Measurements from ENCODE around the gene TRIM29. TPM values are rescaled to one million over a fixed set of nuclear protein-coding genes. Genes with fewer than 3 reads are reported as not detected.

Gene TRIM29
- total RNA-seq, 1 experiment from 2014 or later, result 38.5 TPM

GRCh38 chr11:120168108-120168959, 30.4 kb upstream of the TRIM29 start:
- ChIA-PET CTCF (interaction anchor here (0.6 to 0.8 kb wide), 4 partner anchors 35 to 534 kb away, joined by 3 read pairs; no protein-coding TSS in a partner anchor), POLR2A (ENCODE audit: unreplicated experiment) (interaction anchor here (0.6 kb wide), 1 partner anchor 11 kb away, joined by 3 read pairs; no protein-coding TSS in a partner anchor)
- Histone ChIP-seq H3K9me3 (ENCODE audit: low read length) (no peaks in the 10 kb centered on the region), H3F3A (ENCODE audit: low read length, unreplicated experiment) (no peaks in the 10 kb centered on the region), H3K27me3 (ENCODE audit: low read length) (peaks cover 5% of the 10 kb centered on the region; the same call in 1 of the 2 replicates), H3K27ac (ENCODE audit: low read length) (no peak overlapping the region), H3K79me2 (ENCODE audit: low read length) (no peaks in the 10 kb centered on the region), H4K20me1 (ENCODE audit: low read length) (no peaks in the 10 kb centered on the region), H3K4me1 (ENCODE audit: insufficient read depth, low read length) (peaks cover 8% of the 10 kb centered on the region), H3K36me3 (ENCODE audit: low read depth, low read length) (no peaks in the 10 kb centered on the region), H3K9me2 (replicated peaks; ENCODE audit: low read length) (no peaks in the 10 kb centered on the region), H3K4me2 (ENCODE audit: low read length) (peak overlapping the region; percentile 84), H3K4me3 (ENCODE audit: low read length) (peak overlapping the region; percentile 65), H2AFZ (ENCODE audit: low read length) (peak overlapping the region; percentile 82), H3K9ac (ENCODE audit: low read length) (peak overlapping the region; percentile 41)
- intact Hi-C loops (cut with micrococcal nuclease), result no loop called here
- DNase-seq (no peak), ATAC-seq (no peak)
- BruUV-seq (replicated peaks), result no TSS peak
- TF ChIP-seq EZH2phosphoT487 (IDR thresholded peaks at IDR 0.05; ENCODE audit: borderline replicate concordance, low read length) (no peak), EZH2 (IDR thresholded peaks at IDR 0.05; ENCODE audit: low read length, unreplicated experiment) (no peak), CTCF (conservative IDR thresholded peaks at IDR 0.05; ENCODE audit: low read depth, low read length) (no peak)

GRCh38 chr11:120167659-120168058, 29.7 kb upstream of the TRIM29 start:
- Histone ChIP-seq H3K4me2 (ENCODE audit: low read length) (no peak overlapping the region), H3K36me3 (ENCODE audit: low read depth, low read length) (no peaks in the 10 kb centered on the region), H3K9me2 (replicated peaks; ENCODE audit: low read length) (no peaks in the 10 kb centered on the region), H3K27ac (ENCODE audit: low read length) (no peak overlapping the region), H3K9ac (ENCODE audit: low read length) (no peak overlapping the region), H2AFZ (ENCODE audit: low read length) (no peak overlapping the region), H3K4me1 (ENCODE audit: insufficient read depth, low read length) (peaks cover 8% of the 10 kb centered on the region), H3K4me3 (ENCODE audit: low read length) (no peak overlapping the region), H3K79me2 (ENCODE audit: low read length) (no peaks in the 10 kb centered on the region), H3K27me3 (ENCODE audit: low read length) (0 out of 2 replicates have a peak, but pooled peaks cover 4% of the 10 kb centered on the region), H3K9me3 (ENCODE audit: low read length) (no peaks in the 10 kb centered on the region), H3F3A (ENCODE audit: low read length, unreplicated experiment) (no peaks in the 10 kb centered on the region), H4K20me1 (ENCODE audit: low read length) (no peaks in the 10 kb centered on the region)
- no TSS peak for BruUV-seq (replicated peaks)
- intact Hi-C loops (cut with micrococcal nuclease), result no loop called here
- TF ChIP-seq EZH2 (IDR thresholded peaks at IDR 0.05; ENCODE audit: low read length, unreplicated experiment) (no peak), EZH2phosphoT487 (IDR thresholded peaks at IDR 0.05; ENCODE audit: borderline replicate concordance, low read length) (no peak), CTCF (conservative IDR thresholded peaks at IDR 0.05; ENCODE audit: low read depth, low read length) (no peak)
- ChIA-PET POLR2A (ENCODE audit: unreplicated experiment) (no interaction called here), CTCF (interaction anchor here (0.6 kb wide), 1 partner anchor 534 kb away, joined by 3 read pairs; no protein-coding TSS in a partner anchor)
- ATAC-seq (no peak), DNase-seq (no peak)

- no peak overlapping the region for H2AFZ ChIP-seq (ENCODE audit: low read length)
- H3K36me3 ChIP-seq (ENCODE audit: low read depth, low read length), result no peaks in the 10 kb centered on the region
- no peaks in the 10 kb centered on the region for H3K9me2 ChIP-seq (replicated peaks; ENCODE audit: low read length)
- peak overlapping the region; percentile 32 for H3K27ac ChIP-seq (ENCODE audit: low read length)
- no peaks in the 10 kb centered on the region for H4K20me1 ChIP-seq (ENCODE audit: low read length)
- TF ChIP-seq EZH2phosphoT487 (IDR thresholded peaks at IDR 0.05; ENCODE audit: borderline replicate concordance, low read length) (no peak), EZH2 (IDR thresholded peaks at IDR 0.05; ENCODE audit: low read length, unreplicated experiment) (no peak), CTCF (conservative IDR thresholded peaks at IDR 0.05; ENCODE audit: low read depth, low read length) (no peak)
- BruUV-seq (replicated peaks), result no TSS peak
- H3F3A ChIP-seq (ENCODE audit: low read length, unreplicated experiment), result no peaks in the 10 kb centered on the region
- peaks cover 17% of the 10 kb centered on the region for H3K4me1 ChIP-seq (ENCODE audit: insufficient read depth, low read length)
- intact Hi-C loops (cut with micrococcal nuclease), result no loop called here
- no peaks in the 10 kb centered on the region for H3K79me2 ChIP-seq (ENCODE audit: low read length)
- ChIA-PET POLR2A (ENCODE audit: unreplicated experiment) (no interaction called here), CTCF (no interaction called here)
- 0 out of 2 replicates have a peak, but pooled peaks cover 4% of the 10 kb centered on the region for H3K27me3 ChIP-seq (ENCODE audit: low read length)
- H3K9ac ChIP-seq (ENCODE audit: low read length), result no peak overlapping the region
- peak; percentile 80 for ATAC-seq
- H3K9me3 ChIP-seq (ENCODE audit: low read length), result no peaks in the 10 kb centered on the region
- peak overlapping the region; percentile 48 for H3K4me2 ChIP-seq (ENCODE audit: low read length)
- peak overlapping the region; percentile 6; the same call in 1 of the 2 replicates for H3K4me3 ChIP-seq (ENCODE audit: low read length)
- DNase-seq, result peak; percentile 76
Measured at GRCh38 chr11:120160436-120160835, 22.5 kb upstream of the TRIM29 start.

Data from PC-3 (cell line).